Type B pancreatic cell (in vitro differentiated cells): ENCODE results near the gene NEURL1B. TPM values are rescaled to one million over a fixed set of nuclear protein-coding genes. Genes with fewer than 3 reads are reported as not detected.

Source experiments
- DNase-seq: peaks from one replicate; pipeline ENCODE4 v3.0.0; 2021; ENCODE audit warnings: mixed read lengths; ENCODE audit not compliant: unreplicated experiment; ENCODE audit errors: extremely low spot score
- H3K27ac Mint-ChIP-seq: 2 replicates; pipeline ENCODE4 v1.8.0; 2021; ENCODE audit warnings: mild to moderate bottlenecking, mixed read lengths
- H3K27me3 Mint-ChIP-seq: 2 replicates; pipeline ENCODE4 v1.8.0; 2021; ENCODE audit warnings: mixed read lengths
- H3K36me3 Mint-ChIP-seq: 2 replicates; pipeline ENCODE4 v1.8.0; 2021; ENCODE audit warnings: mixed read lengths
- H3K4me1 Mint-ChIP-seq: one replicate; pipeline ENCODE4 v1.8.0; 2021; ENCODE audit warnings: mixed read lengths; ENCODE audit not compliant: unreplicated experiment
- H3K4me3 Mint-ChIP-seq: 2 replicates; pipeline ENCODE4 v1.8.0; 2021; ENCODE audit warnings: mild to moderate bottlenecking, mixed read lengths
- H3K9me3 Mint-ChIP-seq: 2 replicates; pipeline ENCODE4 v1.8.0; 2021; ENCODE audit warnings: mixed read lengths
- total RNA-seq: library from RNA; stranded (reverse); gene quantifications from 2 replicates; pipeline ENCODE4 v1.2.1, GENCODE V29; 2021; ENCODE audit warnings: low replicate concordance
- TF ChIP-seq, protein P1 (sequence below): fragments of 200-600 bp; sonication (generic); conservative IDR thresholded peaks from 2 replicates; pipeline ENCODE4 v1.5.0; 2021; ENCODE audit warnings: antibody characterized with exemption, mild to moderate bottlenecking

Gene NEURL1B
- total RNA-seq, 1 donor from 2014 or later = 7.6 TPM

DNA sequence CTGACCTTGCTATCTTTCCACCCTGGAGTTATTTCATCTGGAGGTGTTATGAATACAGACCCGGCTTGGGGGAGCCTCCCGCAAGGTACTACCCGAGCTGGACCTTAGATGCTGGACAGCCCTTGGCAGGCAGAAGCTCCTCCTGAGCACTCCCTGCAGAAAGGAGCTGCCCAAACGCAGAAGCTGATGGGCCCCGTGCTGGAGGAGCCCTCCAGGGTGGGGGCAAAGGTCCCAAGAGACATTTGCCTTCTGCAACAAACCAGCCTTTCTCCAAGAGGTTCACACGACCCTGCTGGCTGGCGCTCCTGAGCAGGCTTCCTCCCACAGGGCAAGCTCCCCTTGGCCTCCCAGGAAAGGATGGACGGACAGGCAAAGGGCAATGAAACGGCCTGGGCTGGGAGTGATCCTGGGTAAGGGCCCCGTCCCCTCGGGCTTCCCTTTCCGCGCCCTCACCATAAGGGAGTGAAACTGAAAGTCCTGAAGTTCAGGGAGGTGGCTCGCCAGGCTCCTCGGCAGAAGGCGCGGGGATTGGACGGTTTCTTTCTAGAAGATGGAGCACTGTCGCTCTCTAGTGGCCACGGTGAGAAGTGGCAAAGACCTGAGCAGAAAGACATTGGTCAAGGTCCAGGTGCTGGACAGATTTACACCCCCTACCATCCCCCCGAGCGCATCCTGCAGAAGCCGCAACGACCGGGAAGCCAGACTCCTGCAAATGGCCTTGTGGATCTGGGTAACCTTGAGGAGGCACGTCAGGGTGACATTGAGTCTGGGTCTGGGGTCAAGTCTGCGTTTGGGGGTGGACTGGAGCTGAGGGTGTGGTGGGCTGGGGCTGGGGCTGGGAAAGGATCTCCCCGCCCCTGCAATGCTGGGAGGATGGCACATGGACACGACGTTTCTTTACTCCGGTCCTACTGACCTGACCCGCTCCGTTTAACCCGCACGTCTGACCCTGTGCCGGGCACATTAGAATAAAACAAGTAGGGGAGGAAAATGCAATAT lies 56.4 kb downstream of the NEURL1B start:
- Mint-ChIP-seq H3K4me3 (peak overlapping the region; percentile 85), H3K36me3 (no peaks in the 10 kb centered on the region), H3K27ac (peak overlapping the region; percentile 80), H3K9me3 (no peaks in the 10 kb centered on the region), H3K27me3 (peaks cover 20% of the 10 kb centered on the region), H3K4me1 (peaks cover 34% of the 10 kb centered on the region)
- TF ChIP-seq, protein P1, sequence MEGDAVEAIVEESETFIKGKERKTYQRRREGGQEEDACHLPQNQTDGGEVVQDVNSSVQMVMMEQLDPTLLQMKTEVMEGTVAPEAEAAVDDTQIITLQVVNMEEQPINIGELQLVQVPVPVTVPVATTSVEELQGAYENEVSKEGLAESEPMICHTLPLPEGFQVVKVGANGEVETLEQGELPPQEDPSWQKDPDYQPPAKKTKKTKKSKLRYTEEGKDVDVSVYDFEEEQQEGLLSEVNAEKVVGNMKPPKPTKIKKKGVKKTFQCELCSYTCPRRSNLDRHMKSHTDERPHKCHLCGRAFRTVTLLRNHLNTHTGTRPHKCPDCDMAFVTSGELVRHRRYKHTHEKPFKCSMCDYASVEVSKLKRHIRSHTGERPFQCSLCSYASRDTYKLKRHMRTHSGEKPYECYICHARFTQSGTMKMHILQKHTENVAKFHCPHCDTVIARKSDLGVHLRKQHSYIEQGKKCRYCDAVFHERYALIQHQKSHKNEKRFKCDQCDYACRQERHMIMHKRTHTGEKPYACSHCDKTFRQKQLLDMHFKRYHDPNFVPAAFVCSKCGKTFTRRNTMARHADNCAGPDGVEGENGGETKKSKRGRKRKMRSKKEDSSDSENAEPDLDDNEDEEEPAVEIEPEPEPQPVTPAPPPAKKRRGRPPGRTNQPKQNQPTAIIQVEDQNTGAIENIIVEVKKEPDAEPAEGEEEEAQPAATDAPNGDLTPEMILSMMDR = peak; percentile 96
- DNase-seq = peak; percentile 86

DNA sequence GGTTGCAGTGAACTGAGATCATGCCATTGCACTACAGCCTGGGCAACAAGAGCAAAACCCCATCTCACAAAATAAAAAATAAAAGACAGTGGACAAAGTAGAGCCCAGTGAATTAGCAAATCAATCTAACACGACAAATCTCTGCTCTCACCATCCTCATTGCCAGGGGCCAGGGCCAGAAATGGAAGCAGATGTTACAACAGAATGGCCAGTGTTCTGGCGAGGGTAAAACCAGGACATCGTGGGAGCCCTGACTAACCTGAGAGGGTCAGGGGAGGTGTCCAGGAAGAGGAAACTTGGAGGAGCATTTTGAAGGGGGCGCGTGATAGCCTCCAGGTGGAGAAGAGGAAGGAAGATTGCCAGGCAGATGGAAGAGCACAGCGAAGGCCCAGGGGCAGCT lies 58.4 kb downstream of the NEURL1B start:
- Mint-ChIP-seq H3K27me3 (peaks cover 28% of the 10 kb centered on the region), H3K36me3 (no peaks in the 10 kb centered on the region), H3K4me3 (no peak overlapping the region), H3K27ac (no peak overlapping the region), H3K4me1 (peaks cover 29% of the 10 kb centered on the region), H3K9me3 (no peaks in the 10 kb centered on the region)
- no peak for DNase-seq
- TF ChIP-seq, protein P1 = no peak

DNA sequence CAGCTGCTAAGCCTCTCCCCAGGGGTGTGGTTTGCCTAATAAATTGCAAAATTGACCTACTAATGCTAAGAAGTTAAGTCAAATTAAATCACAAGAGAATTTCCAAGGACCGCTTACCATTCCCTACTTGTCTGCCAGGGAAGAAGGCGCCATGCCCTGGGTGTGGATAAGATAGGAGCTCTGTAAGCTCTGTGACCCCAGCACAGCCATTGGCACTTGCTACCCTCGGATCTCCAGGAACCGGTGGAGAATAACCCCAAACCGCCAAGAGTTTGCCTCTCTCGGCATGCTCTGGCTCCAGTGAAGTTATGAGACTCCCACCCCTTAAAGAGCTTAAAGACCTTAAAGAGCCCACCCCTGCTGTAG lies 58.9 kb downstream of the NEURL1B start:
- DNase-seq = no peak
- peaks cover 26% of the 10 kb centered on the region for H3K4me1 Mint-ChIP-seq
- H3K36me3 Mint-ChIP-seq = no peaks in the 10 kb centered on the region
- peaks cover 32% of the 10 kb centered on the region for H3K27me3 Mint-ChIP-seq
- TF ChIP-seq, protein P1 = no peak
- H3K4me3 Mint-ChIP-seq = peak overlapping the region; percentile 47
- no peaks in the 10 kb centered on the region for H3K9me3 Mint-ChIP-seq
- peak overlapping the region; percentile 25 for H3K27ac Mint-ChIP-seq

DNA sequence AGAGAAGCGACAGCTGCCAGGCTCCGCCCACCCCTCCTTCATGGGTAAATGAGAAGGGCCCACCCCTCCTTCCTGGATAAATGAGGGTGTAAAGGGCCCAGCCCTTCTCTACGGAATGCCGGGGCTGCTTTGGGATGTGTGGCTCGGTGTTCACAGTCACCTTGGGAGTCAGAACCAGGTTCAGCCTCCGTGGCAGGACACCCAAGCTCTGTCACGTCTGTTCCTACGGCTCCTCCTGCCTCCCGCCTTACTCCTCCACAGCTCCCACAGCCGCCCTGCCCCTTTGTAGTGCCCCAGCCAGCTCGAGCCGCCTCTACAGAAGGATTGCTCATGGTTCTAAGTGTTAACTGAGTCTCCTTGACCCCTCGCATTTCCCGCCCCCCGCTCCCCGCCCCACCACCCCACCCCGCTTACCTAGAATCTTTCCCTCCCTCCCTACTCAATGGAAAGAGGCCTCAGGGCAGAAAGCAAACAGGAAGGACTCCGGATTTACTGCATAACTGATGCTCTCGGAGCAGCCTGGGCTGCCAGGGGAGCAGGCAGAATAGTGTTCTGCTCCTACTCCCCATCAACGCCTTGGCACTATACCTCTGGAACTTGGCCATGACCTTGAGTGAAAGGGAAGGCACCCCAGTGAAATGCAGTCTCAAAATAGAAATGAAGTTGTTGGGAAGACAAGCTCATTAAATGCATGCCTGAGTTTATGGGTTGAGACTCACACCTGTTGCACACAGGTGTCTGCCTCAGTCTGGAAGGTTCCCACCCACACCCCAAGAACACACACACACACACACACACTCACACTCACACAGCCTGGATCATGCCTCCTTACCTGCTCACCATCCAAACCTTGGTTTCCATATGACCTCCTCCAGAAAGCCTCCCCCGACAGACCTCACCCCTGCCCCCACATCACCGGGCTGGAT lies 59.6 kb downstream of the NEURL1B start:
- Mint-ChIP-seq H3K4me1 (peaks cover 26% of the 10 kb centered on the region), H3K9me3 (no peaks in the 10 kb centered on the region), H3K27me3 (peaks cover 33% of the 10 kb centered on the region), H3K27ac (peak overlapping the region; percentile 70), H3K4me3 (peak overlapping the region; percentile 64), H3K36me3 (no peaks in the 10 kb centered on the region)
- no peak for DNase-seq
- TF ChIP-seq, protein P1 = no peak

DNA sequence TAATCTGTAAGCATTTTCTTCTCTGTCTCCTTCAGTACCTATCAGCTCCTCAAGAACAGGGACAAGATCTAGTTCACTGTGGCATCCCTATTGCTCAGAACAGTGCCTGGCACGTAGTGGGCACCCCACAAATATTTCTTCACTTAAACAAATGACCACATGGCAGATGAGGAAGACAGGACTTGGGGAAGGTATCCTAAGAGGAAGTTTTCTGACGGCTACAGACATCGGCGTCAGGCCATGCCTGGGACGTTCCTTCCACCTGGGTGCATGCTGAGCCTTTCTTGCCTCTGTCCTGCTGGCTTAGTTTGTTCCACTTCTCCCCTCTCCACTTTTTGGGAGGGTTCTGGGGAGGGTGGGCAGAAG lies 60.2 kb downstream of the NEURL1B start:
- no peaks in the 10 kb centered on the region for H3K36me3 Mint-ChIP-seq
- peaks cover 39% of the 10 kb centered on the region for H3K27me3 Mint-ChIP-seq
- H3K9me3 Mint-ChIP-seq = no peaks in the 10 kb centered on the region
- peak overlapping the region; percentile 64 for H3K4me3 Mint-ChIP-seq
- TF ChIP-seq, protein P1 = no peak
- no peak for DNase-seq
- peaks cover 26% of the 10 kb centered on the region for H3K4me1 Mint-ChIP-seq
- peak overlapping the region; percentile 70 for H3K27ac Mint-ChIP-seq
